ENCODE measurements around the gene GARIN1A. TPM values are rescaled to one million over a fixed set of nuclear protein-coding genes. Genes with fewer than 3 reads are reported as not detected.
"Not testable (repeated sequence)": the region's sequence is repeated elsewhere in the genome, so short reads cannot be mapped to it uniquely, and the experiment has no call there.

The GARIN1A gene
- total RNA-seq, 6 experiments from 2014 or later: 0.40 to 1.6 (median 1.2) TPM

- Mint-ChIP-seq H3K9me3 (peaks cover 19% of the 10 kb centered on the region), H3K27ac (no peak overlapping the region), H3K27me3 (ENCODE audit: insufficient read depth) (peaks cover 9% of the 10 kb centered on the region), H3K36me3 (ENCODE audit: low read depth) (peaks cover 35% of the 10 kb centered on the region), H3K4me1 (ENCODE audit: low read depth) (peaks cover 10% of the 10 kb centered on the region), H3K4me3 (no peak overlapping the region)
- DNase-seq: no peak
- TF ChIP-seq CTCF (IDR thresholded peaks at IDR 0.05): no peak
Measured at GRCh38 chr7:128660596-128660995, 11.5 kb upstream of the GARIN1A start.

- H3K4me1 Mint-ChIP-seq (ENCODE audit: low read depth): peaks cover 10% of the 10 kb centered on the region
- H3K27me3 Mint-ChIP-seq (ENCODE audit: insufficient read depth): peaks cover 9% of the 10 kb centered on the region
- no peak for TF ChIP-seq CTCF (IDR thresholded peaks at IDR 0.05)
- peaks cover 35% of the 10 kb centered on the region for H3K36me3 Mint-ChIP-seq (ENCODE audit: low read depth)
- peaks cover 19% of the 10 kb centered on the region for H3K9me3 Mint-ChIP-seq
- H3K27ac Mint-ChIP-seq: no peak overlapping the region
- no peak overlapping the region; the same call in 1 of the 2 replicates for H3K4me3 Mint-ChIP-seq
- no peak for DNase-seq
Measured at GRCh38 chr7:128661446-128661845, 10.6 kb upstream of the GARIN1A start.

- Mint-ChIP-seq H3K27ac (no peak overlapping the region), H3K4me1 (ENCODE audit: low read depth) (peaks cover 10% of the 10 kb centered on the region), H3K9me3 (peaks cover 19% of the 10 kb centered on the region), H3K27me3 (ENCODE audit: insufficient read depth) (peaks cover 9% of the 10 kb centered on the region), H3K4me3 (no peak overlapping the region; the same call in 1 of the 2 replicates), H3K36me3 (ENCODE audit: low read depth) (peaks cover 35% of the 10 kb centered on the region)
- TF ChIP-seq CTCF (IDR thresholded peaks at IDR 0.05): no peak
- no peak for DNase-seq
Measured at GRCh38 chr7:128662091-128662490, 10.0 kb upstream of the GARIN1A start.

GRCh38 chr7:128663223-128663622 lies 8.9 kb upstream of the GARIN1A start:
- Mint-ChIP-seq H3K36me3 (ENCODE audit: low read depth) (peaks cover 35% of the 10 kb centered on the region), H3K9me3 (peaks cover 19% of the 10 kb centered on the region)
- not testable (repeated sequence) for H3K4me1 Mint-ChIP-seq (ENCODE audit: low read depth); H3K4me3 Mint-ChIP-seq; H3K27ac Mint-ChIP-seq; DNase-seq; H3K27me3 Mint-ChIP-seq (ENCODE audit: insufficient read depth)

GRCh38 chr7:128665057-128665456 lies 7.0 kb upstream of the GARIN1A start:
- no peak for DNase-seq
- peaks cover 3% of the 10 kb centered on the region for H3K27me3 Mint-ChIP-seq (ENCODE audit: insufficient read depth)
- peaks cover 17% of the 10 kb centered on the region for H3K9me3 Mint-ChIP-seq
- H3K4me1 Mint-ChIP-seq (ENCODE audit: low read depth): peaks cover 10% of the 10 kb centered on the region
- peaks cover 28% of the 10 kb centered on the region for H3K36me3 Mint-ChIP-seq (ENCODE audit: low read depth)
- no peak overlapping the region for H3K27ac Mint-ChIP-seq
- no peak overlapping the region for H3K4me3 Mint-ChIP-seq
- no peak for TF ChIP-seq CTCF (IDR thresholded peaks at IDR 0.05)

GRCh38 chr7:128666200-128666599 lies 5.9 kb upstream of the GARIN1A start:
- no peak overlapping the region for H3K27ac Mint-ChIP-seq
- DNase-seq: no peak
- H3K4me1 Mint-ChIP-seq (ENCODE audit: low read depth): peaks cover 10% of the 10 kb centered on the region
- H3K36me3 Mint-ChIP-seq (ENCODE audit: low read depth): peaks cover 20% of the 10 kb centered on the region
- peaks cover 8% of the 10 kb centered on the region for H3K9me3 Mint-ChIP-seq
- peaks cover 1% of the 10 kb centered on the region for H3K27me3 Mint-ChIP-seq (ENCODE audit: insufficient read depth)
- no peak overlapping the region for H3K4me3 Mint-ChIP-seq
- peak; percentile 50; the same call in 1 of the 2 replicates for TF ChIP-seq CTCF (IDR thresholded peaks at IDR 0.05)

Measured in HFFc6 (cell line).